Trophoblast cell (in vitro differentiated cells and primary cell): ENCODE measurements around the gene IP6K2.

Experiments
- DNase-seq, 2 donors: peaks; one replicate each; pipeline ENCODE4 v3.0.0-alpha.2; 2016
- H2AFZ ChIP-seq: 2 replicates; pipeline ENCODE4 v1.6.1; 2013; ENCODE audit warnings: low read length, moderate library complexity, mild to moderate bottlenecking; ENCODE audit not compliant: insufficient read depth, poor library complexity
- H2AK5ac ChIP-seq: 2 replicates; pipeline ENCODE4 v1.6.1; 2013; ENCODE audit warnings: mild to moderate bottlenecking, low read length
- H2BK120ac ChIP-seq: 2 replicates; pipeline ENCODE4 v1.6.1; 2013; ENCODE audit warnings: low read length, mild to moderate bottlenecking, moderate library complexity; ENCODE audit not compliant: insufficient read depth, poor library complexity
- H2BK12ac ChIP-seq: 2 replicates; pipeline ENCODE4 v1.6.1; 2013; ENCODE audit warnings: mild to moderate bottlenecking, low read length, moderate library complexity
- H2BK5ac ChIP-seq: 2 replicates; pipeline ENCODE4 v1.6.1; 2013; ENCODE audit warnings: low read length, low read depth, moderate library complexity, mild to moderate bottlenecking; ENCODE audit not compliant: poor library complexity
- H3K14ac ChIP-seq: 2 replicates; pipeline ENCODE4 v1.6.1; 2013; ENCODE audit warnings: mild to moderate bottlenecking, low read length
- H3K18ac ChIP-seq: 2 replicates; pipeline ENCODE4 v1.6.1; 2013; ENCODE audit warnings: mild to moderate bottlenecking, low read length
- H3K23ac ChIP-seq: 2 replicates; pipeline ENCODE4 v1.6.1; 2013; ENCODE audit warnings: low read length
- H3K27ac ChIP-seq: 2 replicates; pipeline ENCODE4 v1.5.1; 2013; ENCODE audit warnings: low read depth, mild to moderate bottlenecking, inconsistent platforms, low read length, moderate library complexity
- H3K27me3 ChIP-seq: 2 replicates; pipeline ENCODE4 v1.6.1; 2013; ENCODE audit warnings: inconsistent platforms, mild to moderate bottlenecking, low read length, moderate library complexity; ENCODE audit not compliant: insufficient read depth
- H3K36me3 ChIP-seq, 2 experiments: 1 replicate in 1 of 2; 2 replicates in 1 of 2; pipeline ENCODE4 v1.6.1; 2013; ENCODE audit warnings: low read length in 2 of 2, mild to moderate bottlenecking in 2 of 2, moderate library complexity in 1 of 2; ENCODE audit not compliant: insufficient read depth in 2 of 2, control insufficient read depth in 1 of 2
- H3K4ac ChIP-seq: 2 replicates; pipeline ENCODE4 v1.6.1; 2013; ENCODE audit warnings: low read depth, mild to moderate bottlenecking, low read length, moderate library complexity
- H3K4me1 ChIP-seq, 2 experiments: 1 replicate in 1 of 2; 2 replicates in 1 of 2; pipeline ENCODE4 v1.6.1; 2013; ENCODE audit warnings: low read length in 2 of 2, mild to moderate bottlenecking in 2 of 2, moderate library complexity in 1 of 2; ENCODE audit not compliant: insufficient read depth in 2 of 2, control insufficient read depth in 1 of 2
- H3K4me2 ChIP-seq: 2 replicates; pipeline ENCODE4 v1.6.1; 2013; ENCODE audit warnings: inconsistent platforms, mild to moderate bottlenecking, low read length, moderate library complexity
- H3K4me3 ChIP-seq: 2 replicates; pipeline ENCODE4 v1.5.1; 2013; ENCODE audit warnings: mild to moderate bottlenecking, low read depth, low read length, inconsistent platforms
- H3K79me1 ChIP-seq: one replicate; pipeline ENCODE4 v1.6.1; 2013; ENCODE audit warnings: low read length
- H3K79me2 ChIP-seq: 2 replicates; pipeline ENCODE4 v1.6.1; 2013; ENCODE audit warnings: low read length, mild to moderate bottlenecking; ENCODE audit not compliant: control insufficient read depth, insufficient read depth, poor library complexity
- H3K9ac ChIP-seq: 2 replicates; pipeline ENCODE4 v1.6.1; 2013; ENCODE audit warnings: mild to moderate bottlenecking, low read length
- H3K9me3 ChIP-seq: 2 replicates; pipeline ENCODE4 v1.6.1; 2013; ENCODE audit warnings: low read depth, mild to moderate bottlenecking, control low read depth, inconsistent platforms, low read length; ENCODE audit not compliant: insufficient read depth
- H4K12ac ChIP-seq: 2 replicates; pipeline ENCODE4 v1.6.1; 2013; ENCODE audit warnings: low read depth, mild to moderate bottlenecking, low read length, moderate library complexity
- H4K8ac ChIP-seq: 2 replicates; pipeline ENCODE4 v1.6.1; 2013; ENCODE audit warnings: low read depth, mild to moderate bottlenecking, low read length, moderate library complexity
- H4K91ac ChIP-seq: one replicate; pipeline ENCODE4 v1.6.1; 2013; ENCODE audit warnings: low read depth, mild to moderate bottlenecking, low read length, moderate library complexity
- WGBS: extraction: QIAGEN DNeasy Blood & Tissue Kit; methylation state at CpG from one replicate; pipeline ENCODE4 v1.1.7; 2013; ENCODE audit warnings: missing lambda C conversion rate; ENCODE audit not compliant: insufficient read length, insufficient coverage; ENCODE audit errors: extremely low coverage; 5-methylcytosine and 5-hydroxymethylcytosine counted together

Gene IP6K2

GRCh38 chr3:48748754-48749153 is 31.7 kb upstream of the IP6K2 start:
- Histone ChIP-seq H2BK120ac (no peak overlapping the region), H3K4me2 (no peak overlapping the region)

GRCh38 chr3:48747706-48748105 is 30.7 kb upstream of the IP6K2 start:
- H2AK5ac ChIP-seq, result no peak overlapping the region
- H3K27me3 ChIP-seq, result no peaks in the 10 kb centered on the region
- H3K4ac ChIP-seq, result no peak overlapping the region
- peaks cover 3 to 10% of the 10 kb centered on the region in 2 experiments for H3K36me3 ChIP-seq
- peaks cover 1% of the 10 kb centered on the region for H3K9me3 ChIP-seq
- H3K27ac ChIP-seq, result no peak overlapping the region
- H2BK120ac ChIP-seq, result no peak overlapping the region
- no peak overlapping the region for H3K9ac ChIP-seq
- no peak overlapping the region for H2BK12ac ChIP-seq
- WGBS, result no CpG with 5 or more reads among the region's 4 CpGs
- no peaks in the 10 kb centered on the region for H3K4me1 ChIP-seq
- no peak overlapping the region for H3K18ac ChIP-seq
- no peak overlapping the region for H3K4me2 ChIP-seq
- no peak overlapping the region for H2BK5ac ChIP-seq
- no peak overlapping the region for H2AFZ ChIP-seq
- no peak overlapping the region for H3K23ac ChIP-seq
- H3K79me1 ChIP-seq, result no peaks in the 10 kb centered on the region
- H3K14ac ChIP-seq, result no peak overlapping the region
- no peak overlapping the region for H4K91ac ChIP-seq
- no peak overlapping the region for H3K4me3 ChIP-seq
- no peak for DNase-seq
- no peak overlapping the region for H4K8ac ChIP-seq
- no peak overlapping the region for H4K12ac ChIP-seq
- no peaks in the 10 kb centered on the region for H3K79me2 ChIP-seq

More at GRCh38 chr3:48748754-48749153, 31.7 kb upstream of the IP6K2 start:
- H3K9me3 ChIP-seq, result peaks cover 1% of the 10 kb centered on the region
- no peak overlapping the region for H3K27ac ChIP-seq
- no peak overlapping the region for H4K12ac ChIP-seq
- H2BK5ac ChIP-seq, result no peak overlapping the region
- no peak overlapping the region for H3K18ac ChIP-seq
- H3K4ac ChIP-seq, result no peak overlapping the region
- H2AK5ac ChIP-seq, result no peak overlapping the region
- WGBS, result no CpG with 5 or more reads among the region's 3 CpGs
- H3K36me3 ChIP-seq, result peaks cover 3 to 10% of the 10 kb centered on the region in 2 experiments
- H3K23ac ChIP-seq, result no peak overlapping the region
- H3K4me1 ChIP-seq, result no peaks in the 10 kb centered on the region
- H3K14ac ChIP-seq, result no peak overlapping the region
- H4K8ac ChIP-seq, result no peak overlapping the region
- no peaks in the 10 kb centered on the region for H3K27me3 ChIP-seq
- no peak overlapping the region for H2AFZ ChIP-seq
- no peak overlapping the region for H3K9ac ChIP-seq
- H2BK12ac ChIP-seq, result no peak overlapping the region
- H3K79me1 ChIP-seq, result no peaks in the 10 kb centered on the region
- H3K4me3 ChIP-seq, result no peak overlapping the region
- peak in 1 of 2 donors; percentile 31 for DNase-seq
- no peak overlapping the region for H4K91ac ChIP-seq
- no peaks in the 10 kb centered on the region for H3K79me2 ChIP-seq

- Histone ChIP-seq H3K36me3 (peaks cover 3 to 10% of the 10 kb centered on the region in 2 experiments), H3K4me2 (no peak overlapping the region), H3K79me1 (no peaks in the 10 kb centered on the region), H3K23ac (no peak overlapping the region), H3K4ac (no peak overlapping the region), H3K9me3 (peaks cover 1% of the 10 kb centered on the region), H3K4me1 (no peaks in the 10 kb centered on the region), H2BK120ac (no peak overlapping the region), H2AK5ac (no peak overlapping the region), H2BK12ac (no peak overlapping the region), H3K9ac (no peak overlapping the region), H3K27me3 (no peaks in the 10 kb centered on the region), H4K91ac (no peak overlapping the region), H4K12ac (no peak overlapping the region), H2BK5ac (no peak overlapping the region), H3K27ac (no peak overlapping the region), H3K79me2 (no peaks in the 10 kb centered on the region), H3K4me3 (no peak overlapping the region), H3K18ac (no peak overlapping the region), H2AFZ (no peak overlapping the region), H4K8ac (no peak overlapping the region), H3K14ac (no peak overlapping the region)
- WGBS, result no CpG with 5 or more reads among the region's 4 CpGs
- no peak for DNase-seq
Measured at GRCh38 chr3:48747015-48747615, 30.1 kb upstream of the IP6K2 start.

GRCh38 chr3:48743773-48744172 is 26.8 kb upstream of the IP6K2 start:
- no CpG with 5 or more reads among the region's 7 CpGs for WGBS
- Histone ChIP-seq H2AFZ (no peak overlapping the region), H3K4me3 (no peak overlapping the region), H3K4ac (no peak overlapping the region), H2BK12ac (no peak overlapping the region), H3K27ac (no peak overlapping the region), H2BK120ac (no peak overlapping the region), H3K23ac (no peak overlapping the region), H2BK5ac (no peak overlapping the region), H3K27me3 (no peaks in the 10 kb centered on the region), H3K14ac (no peak overlapping the region), H4K91ac (no peak overlapping the region), H3K9ac (no peak overlapping the region), H3K79me1 (no peaks in the 10 kb centered on the region), H3K79me2 (no peaks in the 10 kb centered on the region), H3K36me3 (peaks cover 0 to 3% of the 10 kb centered on the region in 2 experiments), H4K12ac (no peak overlapping the region), H4K8ac (no peak overlapping the region), H3K9me3 (peaks cover 1% of the 10 kb centered on the region), H3K4me2 (no peak overlapping the region), H3K4me1 (no peaks in the 10 kb centered on the region), H2AK5ac (no peak overlapping the region), H3K18ac (no peak overlapping the region)
- DNase-seq, result peak in 1 of 2 donors; percentile 77
